ENCODE measurements around the gene SEC11C.

SEC11C gene

GRCh38 chr18:59189008-59189407 lies 49.3 kb downstream of the SEC11C start (continued):
- no peak for TF ChIP-seq ESRRG (CRISPR knock-in tag; IDR thresholded peaks at IDR 0.05)

- no peak for TF ChIP-seq TSHZ2 (CRISPR knock-in tag; IDR thresholded peaks at IDR 0.05)
- TF ChIP-seq PATZ1 (CRISPR knock-in tag; IDR thresholded peaks at IDR 0.05; ENCODE audit: borderline replicate concordance) = no peak
- no peak for TF ChIP-seq BACH2 (CRISPR knock-in tag; IDR thresholded peaks at IDR 0.05; ENCODE audit: borderline replicate concordance)
- TF ChIP-seq TOX (CRISPR knock-in tag; IDR thresholded peaks at IDR 0.05; ENCODE audit: borderline replicate concordance) = no peak
- no peak for TF ChIP-seq PPARA (CRISPR knock-in tag; IDR thresholded peaks at IDR 0.05; ENCODE audit: borderline replicate concordance)
- TF ChIP-seq ESRRG (CRISPR knock-in tag; IDR thresholded peaks at IDR 0.05) = no peak
- TF ChIP-seq OSR1 (CRISPR knock-in tag; IDR thresholded peaks at IDR 0.05) = no peak
- no peak for TF ChIP-seq ZNF8 (CRISPR knock-in tag; IDR thresholded peaks at IDR 0.05)
- no peak for TF ChIP-seq CSRNP3 (CRISPR knock-in tag; IDR thresholded peaks at IDR 0.05)
- TF ChIP-seq ISL1 (CRISPR knock-in tag; IDR thresholded peaks at IDR 0.05) = no peak
- TF ChIP-seq GLIS3 (CRISPR knock-in tag; IDR thresholded peaks at IDR 0.05) = no peak
- no peak for TF ChIP-seq ZNF70 (CRISPR knock-in tag; IDR thresholded peaks at IDR 0.05)
- no peak for TF ChIP-seq ZC3H10 (CRISPR knock-in tag; IDR thresholded peaks at IDR 0.05)
- TF ChIP-seq ZFP30 (CRISPR knock-in tag; IDR thresholded peaks at IDR 0.05) = no peak
- TF ChIP-seq CREB5 (CRISPR knock-in tag; IDR thresholded peaks at IDR 0.05; ENCODE audit: low read depth) = no peak
- no peak for TF ChIP-seq POU6F1 (CRISPR knock-in tag; IDR thresholded peaks at IDR 0.05; ENCODE audit: borderline replicate concordance, low read depth)
- TF ChIP-seq RARB (CRISPR knock-in tag; IDR thresholded peaks at IDR 0.05) = no peak
- TF ChIP-seq CSDC2 (CRISPR knock-in tag; IDR thresholded peaks at IDR 0.05) = no peak
- TF ChIP-seq SNAI2 (CRISPR knock-in tag; IDR thresholded peaks at IDR 0.05) = no peak
- no peak for TF ChIP-seq ZNF565 (CRISPR knock-in tag; conservative IDR thresholded peaks at IDR 0.05; ENCODE audit: low read depth)
- no peak; the same call in 2 of the 3 replicates for ATAC-seq
Measured at GRCh38 chr18:59189746-59190145, 50.1 kb downstream of the SEC11C start.

- no peak for ATAC-seq
- no peak for TF ChIP-seq ZNF8 (CRISPR knock-in tag; IDR thresholded peaks at IDR 0.05)
- TF ChIP-seq POU6F1 (CRISPR knock-in tag; IDR thresholded peaks at IDR 0.05; ENCODE audit: borderline replicate concordance, low read depth) = no peak
- no peak for TF ChIP-seq ZNF70 (CRISPR knock-in tag; IDR thresholded peaks at IDR 0.05)
- TF ChIP-seq BACH2 (CRISPR knock-in tag; IDR thresholded peaks at IDR 0.05; ENCODE audit: borderline replicate concordance) = no peak
- TF ChIP-seq RARB (CRISPR knock-in tag; IDR thresholded peaks at IDR 0.05) = no peak
- no peak for TF ChIP-seq ISL1 (CRISPR knock-in tag; IDR thresholded peaks at IDR 0.05)
- TF ChIP-seq ZFP3 (CRISPR knock-in tag; IDR thresholded peaks at IDR 0.05) = no peak
- TF ChIP-seq PPARA (CRISPR knock-in tag; IDR thresholded peaks at IDR 0.05; ENCODE audit: borderline replicate concordance) = no peak
Measured at GRCh38 chr18:59196161-59196725, 56.6 kb downstream of the SEC11C start.
